GM12891 (cell line): ENCODE data around the gene WNT8B.

Experiments
- PAX5 ChIP-seq: IDR thresholded peaks from 2 replicates; pipeline ENCODE4 v1.6.1; 2011; ENCODE audit warnings: low read length, moderate library complexity, mild to moderate bottlenecking; ENCODE audit not compliant: insufficient read depth, severe bottlenecking
- POLR2A ChIP-seq: IDR thresholded peaks from 2 replicates; pipeline ENCODE4 v1.6.1; 2011; ENCODE audit warnings: low read depth, low read length, control low read depth
- POLR2AphosphoS5 ChIP-seq: IDR thresholded peaks from 2 replicates; pipeline ENCODE4 v1.6.1; 2011; ENCODE audit warnings: low read depth, low read length, control low read depth
- TAF1 ChIP-seq: IDR thresholded peaks from 2 replicates; pipeline ENCODE4 v1.6.1; 2011; ENCODE audit warnings: low read depth, low read length, control low read depth

- TF ChIP-seq POLR2AphosphoS5, result no peak
- TF ChIP-seq PAX5, result no peak
- no peak for TF ChIP-seq TAF1
- TF ChIP-seq POLR2A, result no peak
These were observed 29.3 kb upstream of the WNT8B start for GRCh38 chr10:100433253-100434240.
